Stomach (tissue), 9 donors: ENCODE results near the gene TNNC1. TPM values are rescaled to one million over a fixed set of nuclear protein-coding genes. Genes with fewer than 3 reads are reported as not detected.

ENCODE experiments used
- DNase-seq, 2 donors: peaks; one replicate each; pipeline versions ENCODE4 v3.0.0 to v3.0.0-alpha.2; 2013 to 2019
- H3K27ac ChIP-seq, 5 donors: fragments of 200-600 bp in 4 of 5; sonication (generic) in 4 of 5; one replicate each; pipeline ENCODE4 v1.5.1; 2013 to 2019; ENCODE audit warnings: mild to moderate bottlenecking in 1 of 5, moderate library complexity in 1 of 5
- H3K27me3 ChIP-seq, 3 donors: fragments of 200-600 bp; sonication (generic); one replicate each; pipeline ENCODE4 v1.5.1; 2017 to 2019; ENCODE audit warnings: mixed run types in 1 of 3
- H3K36me3 ChIP-seq, 4 donors: fragments of 200-600 bp; sonication (generic); 1 replicate in 3 of 4; 2 replicates in 1 of 4; pipeline ENCODE4 v1.5.1; 2016 to 2019
- H3K4me1 ChIP-seq, 4 donors: fragments of 200-600 bp; sonication (generic); one replicate each; pipeline ENCODE4 v1.5.1; 2016 to 2019
- H3K4me3 ChIP-seq, 4 donors: fragments of 200-600 bp; sonication (generic) in 3 of 4; one replicate each; pipeline ENCODE4 v1.5.1; 2016 to 2019; ENCODE audit warnings: mild to moderate bottlenecking in 1 of 4
- H3K9me3 ChIP-seq, 4 donors: fragments of 200-600 bp; sonication (generic); one replicate each; pipeline ENCODE4 v1.5.1; 2016 to 2019
- CTCF ChIP-seq, 7 experiments: fragments of 450-650 bp in 4 of 7; fragments of 200-600 bp in 3 of 7; sonication (generic) in 3 of 7; IDR thresholded peaks; one replicate each; pipeline ENCODE4 v1.5.1; 2016 to 2019; ENCODE audit warnings: antibody characterized with exemption in 7 of 7, control low read depth in 2 of 7, mild to moderate bottlenecking in 1 of 7
- EP300 ChIP-seq: sonication (generic); formaldehyde crosslinking; IDR thresholded peaks from one replicate; pipeline ENCODE4 v1.6.1; 2017; ENCODE audit warnings: antibody characterized with exemption
- POLR2A ChIP-seq, 4 donors: fragments of 450-650 bp; IDR thresholded peaks; one replicate each; pipeline ENCODE4 v1.6.1; 2016; ENCODE audit warnings: antibody characterized with exemption in 4 of 4, control low read depth in 2 of 4, mild to moderate bottlenecking in 1 of 4, moderate library complexity in 1 of 4
- POLR2AphosphoS5 ChIP-seq, 3 donors: sonication (generic); formaldehyde crosslinking; IDR thresholded peaks; one replicate each; pipeline ENCODE4 v1.6.1; 2016; ENCODE audit warnings: antibody characterized with exemption in 3 of 3
- WGBS, 5 donors: extraction: QIAGEN DNeasy Blood & Tissue Kit in 3 of 5; methylation state at CpG; one replicate each; pipeline versions ENCODE4 v1.1.5 to v1.1.7; 2013 to 2018; 5-methylcytosine and 5-hydroxymethylcytosine counted together
- intact Hi-C: fragments of 100-400 bp; cut with DNase I; formaldehyde crosslinking; loops from one replicate; pipeline ENCODE4 v1.15.1; 2023; ENCODE audit warnings: low total_unique reads
- polyA plus RNA-seq, 3 donors: library from polyadenylated mRNA; stranded (reverse); fragments of 200-250 nt; gene quantifications; one replicate each; pipeline ENCODE4 v1.2.3, GENCODE V29; 2013
- total RNA-seq, 5 donors: library from RNA; depleted of rRNA; stranded (reverse); fragments of >200 nt; gene quantifications; one replicate each; pipeline versions ENCODE4 v1.1.0 to v1.2.3, GENCODE V29; 2014 to 2016
- donor health status: healthy with polysubstance abuse.
- donor health status: Bipolar disorder and iron deficiency.
- donor health status: healthy.

The TNNC1 gene
- total and polyA plus RNA-seq, 8 donors = 3.1 to 41.1 (median 6.5) TPM; not detected in 3

- DNase-seq = no peak
- 85 to 95% (median 94%) methylated on average over 3 of the region's 3 CpGs for WGBS, 5 donors
- TF ChIP-seq CTCF (IDR thresholded peaks at IDR 0.05) (no peak), POLR2A (IDR thresholded peaks at IDR 0.05) (no peak), EP300 (no peak), POLR2AphosphoS5 (IDR thresholded peaks at IDR 0.05) (no peak)
- H3K9me3 ChIP-seq = no peaks in the 10 kb centered on the region
- intact Hi-C loops = no loop called here
- no peak overlapping the region for H3K27ac ChIP-seq
- no peaks in the 10 kb centered on the region for H3K27me3 ChIP-seq
- peaks cover 0 to 16% (median 8%) of the 10 kb centered on the region in 4 donors for H3K36me3 ChIP-seq
- H3K4me1 ChIP-seq = no peaks in the 10 kb centered on the region
- H3K4me3 ChIP-seq = no peak overlapping the region
These were observed 31.2 kb downstream of the TNNC1 start for GRCh38 chr3:52422669-52423068.

- no peak for DNase-seq
- Histone ChIP-seq H3K4me3 (no peak overlapping the region), H3K27ac (no peak overlapping the region), H3K4me1 (no peaks in the 10 kb centered on the region), H3K36me3 (peaks cover 0 to 16% (median 9%) of the 10 kb centered on the region in 4 donors), H3K27me3 (no peaks in the 10 kb centered on the region), H3K9me3 (no peaks in the 10 kb centered on the region)
- no peak for TF ChIP-seq CTCF (IDR thresholded peaks at IDR 0.05)
- TF ChIP-seq EP300 = no peak
- no peak for TF ChIP-seq POLR2A (IDR thresholded peaks at IDR 0.05)
- TF ChIP-seq POLR2AphosphoS5 (IDR thresholded peaks at IDR 0.05) = no peak
- intact Hi-C loops = no loop called here
- 80 to 100% (median 86%) methylated on average over 2 of the region's 2 CpGs for WGBS, 5 donors
These were observed 33.5 kb downstream of the TNNC1 start for GRCh38 chr3:52420388-52420787.

GRCh38 chr3:52415800-52416199 lies 38.0 kb downstream of the TNNC1 start:
- Histone ChIP-seq H3K36me3 (peaks cover 0 to 19% (median 9%) of the 10 kb centered on the region in 4 donors), H3K27me3 (no peaks in the 10 kb centered on the region), H3K4me1 (peaks cover 13 to 30% (median 24%) of the 10 kb centered on the region in 4 donors), H3K9me3 (no peaks in the 10 kb centered on the region), H3K27ac (no peak overlapping the region), H3K4me3 (no peak overlapping the region)
- intact Hi-C loops = no loop called here
- DNase-seq = no peak
- TF ChIP-seq CTCF (IDR thresholded peaks at IDR 0.05) (no peak), EP300 (no peak), POLR2A (IDR thresholded peaks at IDR 0.05) (no peak), POLR2AphosphoS5 (IDR thresholded peaks at IDR 0.05) (no peak)
- 79 to 88% (median 86%) methylated on average over 3 of the region's 3 CpGs for WGBS, 5 donors

GRCh38 chr3:52408466-52408865 lies 45.4 kb downstream of the TNNC1 start:
- Histone ChIP-seq H3K27ac (peak overlapping the region in 1 of 5 donors; percentile 95), H3K4me3 (peak overlapping the region in 3 of 4 donors; percentile 84 to 92 (median 85)), H3K27me3 (no peaks in the 10 kb centered on the region), H3K9me3 (no peaks in the 10 kb centered on the region), H3K4me1 (peaks cover 27 to 61% (median 61%) of the 10 kb centered on the region in 4 donors), H3K36me3 (peaks cover 34 to 53% (median 50%) of the 10 kb centered on the region in 4 donors)
- intact Hi-C loops = no loop called here
- no peak for DNase-seq
- 87 to 95% (median 93%) methylated on average over 8 of the region's 8 CpGs for WGBS, 5 donors
- TF ChIP-seq CTCF (IDR thresholded peaks at IDR 0.05) (no peak), POLR2AphosphoS5 (IDR thresholded peaks at IDR 0.05) (no peak), POLR2A (IDR thresholded peaks at IDR 0.05) (no peak), EP300 (no peak)
